AG10803 (cell line): Measurements from ENCODE around the gene GSTA1.
"Not testable (repeated sequence)": the region's sequence is repeated elsewhere in the genome, so short reads cannot be mapped to it uniquely, and the experiment has no call there.

Experiments
- DNase-seq: peaks from one replicate; pipeline ENCODE4 v3.0.0; 2010; ENCODE audit warnings: low read depth
- H3K4me3 ChIP-seq: 2 replicates; pipeline ENCODE4 v1.5.1; 2011; ENCODE audit warnings: mild to moderate bottlenecking, low read length, control low read depth
- CTCF ChIP-seq: conservative IDR thresholded peaks from 2 replicates; pipeline ENCODE4 v1.5.1; 2011; ENCODE audit warnings: mild to moderate bottlenecking, low read length, control low read depth, inconsistent platforms

GSTA1 gene

GRCh38 chr6:52815167-52816092 lies 11.8 kb upstream of the GSTA1 start:
- DNase-seq: peak; percentile 46
- peak; percentile 71 for TF ChIP-seq CTCF
- H3K4me3 ChIP-seq: no peak overlapping the region

GRCh38 chr6:52814545-52814944 lies 10.9 kb upstream of the GSTA1 start:
- not testable (repeated sequence) for DNase-seq, H3K4me3 ChIP-seq

- not testable (repeated sequence) for H3K4me3 ChIP-seq, DNase-seq
Observed at GRCh38 chr6:52809777-52810176, 6.2 kb upstream of the GSTA1 start.

GRCh38 chr6:52808660-52809059 lies 5.0 kb upstream of the GSTA1 start:
- H3K4me3 ChIP-seq: no peak overlapping the region
- TF ChIP-seq CTCF: no peak
- no peak for DNase-seq

- H3K4me3 ChIP-seq: no peak overlapping the region
- TF ChIP-seq CTCF: no peak
- no peak for DNase-seq
Observed at GRCh38 chr6:52802806-52803205, 810 bp downstream of the GSTA1 start.

- H3K4me3 ChIP-seq: no peak overlapping the region
- no peak for DNase-seq
- no peak for TF ChIP-seq CTCF
Observed at GRCh38 chr6:52801188-52801841, 2.3 kb downstream of the GSTA1 start.

- not testable (repeated sequence) for H3K4me3 ChIP-seq
- DNase-seq: peak; percentile 84
Observed at GRCh38 chr6:52799272-52799671, 4.3 kb downstream of the GSTA1 start.

GRCh38 chr6:52794366-52794765 lies 9.2 kb downstream of the GSTA1 start:
- H3K4me3 ChIP-seq, DNase-seq: not testable (repeated sequence)

- H3K4me3 ChIP-seq: no peak overlapping the region
- no peak for TF ChIP-seq CTCF
- no peak for DNase-seq
Observed at GRCh38 chr6:52790861-52791260, 12.8 kb downstream of the GSTA1 start.

GRCh38 chr6:52789658-52790057 lies 14.0 kb downstream of the GSTA1 start:
- DNase-seq: peak; percentile 32
- H3K4me3 ChIP-seq: not testable (repeated sequence)
